DMS114 treated with DMSO at 0.1 percent for 48 hours (cell line): ENCODE results near the gene ZYX.
A peak's percentile ranks its signal among the peaks of the same experiment; 100 is the strongest.

ENCODE experiments used
- DNase-seq: peaks from one replicate; lab custom pipeline; 2025; ENCODE audit not compliant: unreplicated experiment; lab: John Stamatoyannopoulos, UW

The ZYX gene

DNA sequence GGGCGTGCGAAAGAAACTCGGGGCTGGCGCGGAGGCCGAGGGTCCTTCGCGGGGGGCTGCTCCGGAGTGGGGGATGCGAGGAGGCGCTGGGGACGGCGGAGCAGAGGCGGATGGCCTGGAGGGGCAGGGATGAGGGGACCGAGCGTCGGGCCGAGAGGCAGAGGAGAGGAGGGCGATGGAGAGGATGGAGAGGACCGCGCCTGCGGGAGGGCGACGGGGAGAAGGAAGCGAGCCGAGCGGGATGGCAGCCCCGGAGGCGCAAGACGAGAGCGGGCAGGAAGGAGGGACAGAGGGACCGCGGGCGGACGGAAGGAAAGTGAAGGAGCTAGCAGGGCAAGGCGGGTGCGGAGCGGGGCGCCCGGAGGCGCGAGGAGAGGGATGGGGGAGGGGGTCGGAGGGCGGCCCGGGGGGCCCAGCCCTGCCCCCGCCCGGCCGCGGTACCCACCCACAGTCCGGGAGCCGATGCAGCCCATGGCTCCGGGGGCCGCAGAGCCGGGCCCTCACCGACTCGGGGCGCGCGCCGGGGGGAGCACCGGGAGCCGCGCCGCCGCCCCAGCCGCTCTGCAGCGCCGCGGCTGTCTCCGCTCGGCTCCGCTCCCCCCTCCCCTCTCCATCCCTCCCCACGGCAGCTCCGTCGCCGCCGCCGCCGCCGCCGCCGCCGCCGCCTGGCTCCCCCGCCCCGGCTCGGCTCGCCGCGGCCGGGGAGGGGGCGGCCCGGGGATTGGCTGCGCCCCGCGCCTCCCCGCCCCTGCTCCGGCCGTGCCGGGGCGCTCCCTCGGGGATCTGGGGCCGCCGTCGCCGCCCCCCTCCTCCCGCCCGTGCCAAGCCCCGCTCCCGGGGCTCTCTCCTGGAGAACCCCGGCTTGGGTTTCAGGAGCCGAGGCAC is 18.8 kb upstream of the ZYX start, which contains the start of gene FAM131B:
FAM131B (minus strand) TSS at position 583 of the 885 bp plus-strand sequence; CDS start at position 473, 110 bp downstream.
- DNase-seq = no peak

DNA sequence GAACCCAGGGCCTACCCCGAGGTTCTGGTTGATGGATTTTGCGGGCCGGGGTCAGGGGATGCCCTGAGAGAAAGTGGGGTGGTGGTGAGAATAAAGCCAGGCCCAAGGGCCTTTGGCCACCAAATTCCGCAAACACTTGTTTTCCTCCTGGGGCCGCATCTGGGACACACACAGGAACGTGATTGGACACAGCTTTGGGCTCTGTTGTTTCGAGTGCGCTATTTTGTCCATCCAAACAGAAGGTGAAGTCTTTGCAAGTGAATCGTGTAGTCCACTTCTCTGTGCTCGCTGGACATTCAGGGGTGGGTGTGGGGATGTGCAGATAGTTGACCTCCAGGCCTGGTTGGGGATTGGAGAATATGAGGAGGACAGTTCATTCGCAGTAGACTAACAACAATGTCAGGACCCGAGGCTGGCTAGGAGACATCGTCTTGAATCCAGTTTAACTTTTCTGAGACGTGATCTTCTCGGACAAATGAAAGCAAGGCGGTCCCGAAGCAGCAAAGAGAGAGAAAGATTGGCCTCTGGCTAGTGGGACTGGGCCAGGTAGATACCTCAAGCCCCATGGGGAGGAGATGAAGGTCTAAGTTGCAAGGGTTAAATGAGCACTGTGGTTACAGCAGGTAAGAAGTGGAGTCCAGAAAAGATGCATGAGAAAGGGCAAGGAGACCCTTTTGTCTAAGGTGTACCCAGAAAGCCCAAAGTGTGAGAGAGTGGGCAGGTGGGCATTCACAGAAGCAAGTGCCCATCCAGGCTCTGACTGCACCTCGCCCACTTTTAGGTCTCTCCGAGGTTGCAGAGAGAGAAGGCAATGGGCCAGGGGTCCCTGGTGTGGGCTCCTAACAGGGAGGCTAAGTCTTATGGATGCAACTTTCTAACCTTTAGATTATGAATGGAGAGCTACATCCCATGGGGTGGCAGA is 17.9 kb upstream of the ZYX start:
- no peak for DNase-seq

DNA sequence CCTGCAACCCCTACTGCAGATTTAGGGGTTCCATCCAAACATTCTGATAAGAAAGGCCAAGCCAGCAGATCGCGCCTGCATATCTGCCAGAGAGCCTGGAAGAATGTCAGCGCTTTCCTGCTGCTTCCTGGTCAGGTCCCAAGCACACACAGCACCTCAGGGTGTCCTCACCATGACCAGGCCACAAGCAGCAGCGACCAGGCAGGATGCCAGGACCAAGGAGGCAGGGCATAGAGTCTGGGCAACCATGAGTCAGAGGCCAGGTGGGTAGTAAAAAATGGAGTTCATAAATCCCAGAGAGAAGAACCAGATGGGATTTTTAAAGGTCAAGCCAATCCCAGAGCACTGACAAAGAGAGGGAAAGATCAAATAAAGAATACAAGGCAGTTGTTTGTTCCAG is 13.2 kb upstream of the ZYX start:
- no peak for DNase-seq

DNA sequence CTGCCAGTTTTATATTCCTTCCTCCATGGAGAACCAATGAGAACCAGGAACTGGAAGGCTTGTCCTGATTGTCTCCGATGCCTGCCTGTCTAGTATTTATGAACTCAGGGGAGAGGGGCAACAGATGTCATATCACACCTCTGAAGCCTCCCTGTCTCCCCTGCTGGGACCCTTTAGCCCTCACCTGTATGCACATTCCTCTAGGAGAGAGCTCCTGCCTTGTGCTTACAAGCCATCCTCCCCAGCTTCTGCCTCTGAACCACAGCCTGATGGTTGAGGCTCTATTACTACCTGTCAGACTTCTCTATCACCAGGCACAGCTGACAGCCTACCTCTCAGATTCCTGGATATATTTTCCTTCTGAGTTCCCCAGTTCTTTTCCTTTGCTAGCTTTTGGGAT is 12.8 kb upstream of the ZYX start:
- DNase-seq = no peak

DNA sequence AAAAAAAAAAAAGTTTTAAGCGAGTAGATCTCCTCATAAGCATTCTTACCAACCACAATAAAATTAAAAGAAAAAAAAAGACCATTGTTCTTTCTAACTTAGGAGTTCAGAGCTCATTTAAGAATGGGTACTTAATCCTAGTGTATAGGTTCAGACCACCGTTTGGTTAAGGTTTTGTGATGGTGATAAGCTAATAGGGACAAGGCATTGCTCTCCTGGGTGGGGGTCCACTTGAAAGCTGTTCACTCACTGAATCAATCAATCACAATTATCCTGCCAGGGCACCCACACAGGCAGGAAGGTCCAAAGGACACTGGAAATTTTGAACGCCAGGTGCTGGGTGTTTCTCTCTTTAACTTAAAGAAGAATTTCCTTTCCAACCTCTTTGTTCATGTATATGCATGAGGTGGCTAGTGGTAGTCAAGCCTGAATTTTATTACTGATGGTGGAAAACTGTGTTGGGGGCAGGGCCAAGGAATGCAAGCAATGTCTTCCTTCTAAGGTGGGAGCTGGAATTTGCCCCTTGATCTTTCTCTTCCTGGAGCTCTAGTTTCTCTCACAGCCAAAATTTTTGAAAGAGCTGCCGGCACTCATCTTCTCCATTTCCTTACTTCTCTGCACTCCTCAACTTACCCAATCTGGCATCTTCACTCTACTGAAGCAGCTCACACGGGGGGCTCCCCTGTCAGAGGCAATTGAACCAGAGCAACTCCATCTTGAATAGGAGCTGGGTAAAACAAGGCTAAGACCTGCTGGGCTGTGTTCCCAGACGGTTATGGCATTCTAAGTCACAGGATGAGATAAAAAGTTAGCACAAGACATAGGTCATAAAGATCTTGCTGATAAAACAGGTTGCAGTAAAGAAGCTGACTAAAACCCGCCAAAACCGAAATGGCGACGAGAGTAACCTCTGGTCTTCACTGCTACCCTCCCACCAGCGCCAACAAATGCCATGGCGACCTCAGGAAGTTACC is 11.2 kb upstream of the ZYX start:
- DNase-seq = no peak

DNA sequence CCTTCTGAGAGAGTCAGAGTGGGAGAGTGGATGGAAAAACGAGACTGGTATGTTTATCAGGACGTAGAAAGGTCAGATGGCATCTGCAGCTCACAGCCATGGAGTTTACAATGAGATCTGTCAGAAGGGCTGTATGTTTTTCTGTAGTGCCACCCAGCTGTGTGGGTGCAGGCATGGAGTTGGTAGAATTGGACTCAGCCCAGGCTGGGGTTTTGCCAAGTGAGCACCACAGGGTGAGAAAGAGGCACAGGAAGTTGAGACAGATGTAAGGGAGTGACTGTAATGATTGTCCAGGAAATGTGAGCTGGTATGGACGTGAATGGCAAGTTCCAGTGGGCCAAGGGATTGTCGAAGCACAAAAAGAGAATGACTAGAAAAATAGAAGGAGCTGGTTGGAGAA is 9.1 kb upstream of the ZYX start:
- DNase-seq = no peak

- DNase-seq = no peak
These were observed 7.8 kb upstream of the ZYX start for GRCh38 chr7:143373255-143373794.

GRCh38 chr7:143374561-143374960 is 6.6 kb upstream of the ZYX start:
- no peak for DNase-seq

DNA sequence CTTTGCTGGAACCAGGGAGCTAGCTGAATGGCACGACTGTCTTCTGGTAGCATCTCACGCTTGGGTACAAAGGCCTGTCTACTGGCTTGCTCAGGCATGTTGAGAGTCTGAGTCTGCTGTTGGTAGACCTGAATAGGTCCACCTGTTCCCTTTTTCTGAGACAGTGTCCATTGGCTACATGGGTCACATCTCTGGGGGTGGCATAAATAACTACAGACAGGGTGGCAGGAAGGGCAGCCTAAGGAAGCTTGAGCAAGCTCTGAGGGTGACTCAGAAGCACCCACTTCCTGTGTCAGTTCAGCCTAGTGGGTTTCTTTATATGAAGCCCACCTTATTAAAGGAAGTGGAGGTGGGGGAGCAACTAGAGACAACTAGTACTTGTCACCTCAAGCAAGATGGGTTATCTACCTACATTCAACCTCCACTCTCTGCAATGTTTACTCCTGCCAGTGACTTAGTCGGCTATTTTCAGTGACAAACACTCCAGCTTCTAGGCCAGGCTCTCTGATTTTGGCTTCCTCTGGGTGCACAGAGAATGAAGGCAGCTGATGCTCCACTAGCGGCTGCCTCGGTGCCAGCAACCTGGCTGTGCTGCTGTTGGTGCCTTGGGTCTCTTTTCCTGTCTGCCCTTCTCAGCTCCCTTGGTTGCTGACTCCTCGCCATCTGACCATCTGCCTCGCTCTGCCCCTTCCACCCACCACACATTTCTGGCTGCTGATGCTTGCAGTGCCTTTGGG is 5.7 kb upstream of the ZYX start:
- DNase-seq = no peak

- DNase-seq = no peak
These were observed 4.7 kb upstream of the ZYX start for GRCh38 chr7:143376396-143376795.

DNA sequence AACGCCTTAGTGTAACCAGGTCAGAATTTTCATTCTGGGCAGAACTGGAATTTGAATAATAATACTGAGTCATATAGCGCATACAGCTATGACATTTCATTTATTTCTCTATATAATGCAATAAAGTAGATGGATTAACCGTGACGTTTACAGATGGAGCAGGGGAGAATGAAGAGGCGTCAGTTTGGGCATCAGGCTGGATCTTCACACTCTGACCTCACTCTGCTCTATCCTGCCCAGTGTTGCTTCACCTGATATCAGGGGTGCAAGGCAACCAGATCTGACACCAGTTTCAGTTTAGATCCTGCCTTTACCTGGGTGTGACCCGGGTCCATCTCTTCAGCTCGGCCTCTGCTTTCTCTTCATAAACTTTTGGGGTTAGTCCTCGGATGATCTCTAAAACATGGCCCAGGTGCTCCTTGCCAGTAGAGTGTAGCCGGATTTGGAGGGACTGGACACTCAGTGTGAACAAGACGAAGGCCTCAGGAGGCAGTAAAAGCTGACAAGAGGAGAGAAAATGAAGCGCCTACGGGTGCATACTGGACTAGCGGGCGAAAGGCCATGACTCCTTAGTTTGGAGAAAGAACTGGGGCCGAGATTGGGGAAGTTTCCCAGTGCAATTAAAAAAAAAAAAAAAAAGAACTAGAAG is 1.4 kb upstream of the ZYX start:
- DNase-seq = peak; percentile 67

GRCh38 chr7:143380260-143380645 is 892 bp upstream of the ZYX start:
- DNase-seq = peak; percentile 67

DNA sequence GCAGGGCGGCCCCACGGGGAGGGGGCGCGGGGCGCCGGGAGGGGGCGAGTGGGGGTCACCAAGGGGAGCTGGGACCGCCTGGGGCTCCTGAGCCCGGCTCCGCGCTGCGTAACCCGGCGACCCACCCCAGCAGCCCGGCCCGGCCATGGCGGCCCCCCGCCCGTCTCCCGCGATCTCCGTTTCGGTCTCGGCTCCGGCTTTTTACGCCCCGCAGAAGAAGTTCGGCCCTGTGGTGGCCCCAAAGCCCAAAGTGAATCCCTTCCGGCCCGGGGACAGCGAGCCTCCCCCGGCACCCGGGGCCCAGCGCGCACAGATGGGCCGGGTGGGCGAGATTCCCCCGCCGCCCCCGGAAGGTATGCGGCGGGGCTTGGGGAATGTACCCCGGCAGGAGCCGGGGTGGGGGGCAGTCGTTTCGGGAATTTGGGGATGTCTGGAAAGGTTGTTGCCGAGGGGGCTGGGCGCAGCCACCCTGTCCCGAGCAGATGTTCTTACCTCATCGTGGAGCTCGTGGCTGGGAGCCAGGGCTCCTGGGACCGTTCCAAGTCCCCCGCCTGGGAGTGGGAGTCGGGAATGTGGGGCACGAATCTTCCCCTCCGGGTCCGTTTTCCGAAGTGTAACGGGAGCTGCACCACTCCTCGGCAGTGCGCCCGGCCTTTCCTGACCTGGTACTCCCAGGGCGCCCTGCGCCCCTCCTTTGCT is 431 bp downstream of the ZYX start:
- DNase-seq = no peak

- no peak for DNase-seq
These were observed 1.1 kb downstream of the ZYX start for GRCh38 chr7:143382126-143382790.

DNA sequence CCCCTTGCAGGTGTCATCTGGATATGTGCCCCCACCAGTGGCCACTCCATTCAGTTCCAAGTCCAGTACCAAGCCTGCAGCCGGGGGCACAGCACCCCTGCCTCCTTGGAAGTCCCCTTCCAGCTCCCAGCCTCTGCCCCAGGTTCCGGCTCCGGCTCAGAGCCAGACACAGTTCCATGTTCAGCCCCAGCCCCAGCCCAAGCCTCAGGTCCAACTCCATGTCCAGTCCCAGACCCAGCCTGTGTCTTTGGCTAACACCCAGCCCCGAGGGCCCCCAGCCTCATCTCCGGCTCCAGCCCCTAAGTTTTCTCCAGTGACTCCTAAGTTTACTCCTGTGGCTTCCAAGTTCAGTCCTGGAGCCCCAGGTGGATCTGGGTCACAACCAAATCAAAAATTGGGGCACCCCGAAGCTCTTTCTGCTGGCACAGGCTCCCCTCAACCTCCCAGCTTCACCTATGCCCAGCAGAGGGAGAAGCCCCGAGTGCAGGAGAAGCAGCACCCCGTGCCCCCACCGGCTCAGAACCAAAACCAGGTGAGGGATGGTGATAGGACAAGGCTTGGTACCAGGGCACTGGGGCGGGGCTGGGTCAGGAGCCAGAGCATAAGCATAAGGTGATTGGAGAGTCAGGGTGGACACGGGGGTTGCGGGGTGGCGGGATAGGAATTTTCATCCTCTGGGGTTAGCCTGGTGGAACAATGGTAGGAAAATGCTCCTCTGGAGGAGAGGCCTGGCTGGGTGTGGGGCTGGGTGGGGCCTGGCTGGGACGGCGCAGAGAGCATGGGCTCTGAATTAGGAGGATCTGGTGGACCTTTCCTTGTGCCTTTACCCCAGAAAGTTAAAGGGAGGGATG is 1.9 kb downstream of the ZYX start:
- DNase-seq = no peak

DNA sequence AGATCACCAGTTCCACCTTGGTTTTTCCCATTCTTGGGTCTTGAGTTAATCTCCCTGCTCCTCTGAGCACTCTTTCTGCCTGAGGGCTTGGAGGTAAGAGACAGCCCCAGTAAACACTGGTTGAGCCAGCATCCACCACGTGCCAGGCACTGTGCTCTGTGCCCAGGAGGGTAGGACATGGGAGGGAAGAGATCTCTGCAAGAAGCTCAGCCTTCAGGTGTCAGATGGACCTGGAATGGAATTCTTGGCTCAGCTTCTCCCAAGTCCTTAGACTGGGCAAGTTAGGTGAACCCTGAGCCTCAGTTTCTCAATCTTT is 2.5 kb downstream of the ZYX start:
- DNase-seq = no peak

DNA sequence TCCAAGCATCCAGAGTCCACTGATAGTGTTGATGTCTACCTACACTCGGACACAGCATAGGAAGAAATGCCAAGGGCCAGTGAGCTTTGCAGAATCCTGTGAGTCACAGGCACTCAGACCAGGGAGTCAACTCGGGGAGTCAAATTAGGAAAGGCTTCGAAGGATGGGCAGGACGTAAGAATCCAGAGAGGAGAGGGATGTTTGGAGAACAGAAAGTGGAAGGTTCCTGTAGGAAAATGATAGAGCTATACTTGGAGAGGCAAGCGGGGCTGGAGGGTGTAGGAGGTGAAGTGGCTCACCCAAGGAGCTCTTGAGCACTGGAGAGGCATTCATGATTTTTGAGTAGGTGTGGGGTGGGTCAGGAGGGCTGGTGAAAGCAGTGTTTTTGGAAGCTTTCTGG is 3.0 kb downstream of the ZYX start:
- DNase-seq = no peak
